Measurements from ENCODE around the gene SLC25A26.

SLC25A26 gene

DNA sequence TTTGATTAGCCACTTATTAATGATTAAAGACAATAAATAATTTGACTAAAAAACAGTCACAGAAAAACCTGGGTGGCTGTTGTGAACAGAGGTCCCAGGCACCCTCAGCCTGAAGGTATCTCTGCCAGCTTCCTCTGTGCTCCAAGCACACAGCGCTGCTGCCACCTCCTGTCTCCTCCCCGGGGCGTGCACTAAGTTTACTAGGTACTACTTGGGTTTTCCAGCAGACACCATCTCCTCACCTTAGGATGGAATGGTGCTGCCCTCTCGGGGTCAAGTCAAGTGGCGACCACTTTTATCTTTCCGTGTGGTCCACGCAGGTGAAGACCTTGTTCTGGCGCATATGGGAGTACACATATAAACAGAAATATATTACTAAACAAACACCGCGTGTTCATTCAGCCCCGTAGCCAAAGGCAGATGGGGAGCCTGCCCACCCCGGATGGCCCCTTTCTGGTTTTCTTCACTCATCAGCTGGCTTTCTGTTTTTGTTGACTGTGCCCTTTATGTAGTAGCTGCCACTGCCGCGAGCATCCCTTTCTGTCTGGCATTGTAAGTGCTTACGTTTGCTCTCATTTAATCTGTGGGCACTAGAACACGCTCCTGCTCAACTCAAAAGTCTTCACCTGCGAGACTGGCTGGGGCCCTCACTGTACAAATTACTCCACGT lies 152.0 kb downstream of the SLC25A26 start:
- DNase-seq (ENCODE audit: low spot score): no peak

DNA sequence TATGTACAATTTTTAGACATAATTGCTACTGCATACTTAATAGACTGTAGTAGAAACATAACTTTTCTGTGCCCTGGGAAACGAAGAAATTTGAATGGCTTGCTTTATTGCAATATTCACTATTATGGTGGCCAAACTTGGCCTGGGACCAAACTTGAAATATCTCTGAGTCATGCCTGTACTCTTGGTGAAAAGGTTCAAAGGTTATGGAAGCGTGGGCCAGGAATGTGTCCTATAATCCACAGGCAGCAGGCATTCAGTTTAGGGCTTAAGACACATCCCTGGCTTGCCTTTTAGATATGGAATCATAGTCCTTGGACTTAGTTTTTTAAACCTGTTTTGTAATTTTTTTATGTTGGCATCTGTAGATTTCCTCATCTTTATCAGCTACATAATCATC lies 155.8 kb downstream of the SLC25A26 start:
- peak; percentile 55 for DNase-seq (ENCODE audit: low spot score)

DNA sequence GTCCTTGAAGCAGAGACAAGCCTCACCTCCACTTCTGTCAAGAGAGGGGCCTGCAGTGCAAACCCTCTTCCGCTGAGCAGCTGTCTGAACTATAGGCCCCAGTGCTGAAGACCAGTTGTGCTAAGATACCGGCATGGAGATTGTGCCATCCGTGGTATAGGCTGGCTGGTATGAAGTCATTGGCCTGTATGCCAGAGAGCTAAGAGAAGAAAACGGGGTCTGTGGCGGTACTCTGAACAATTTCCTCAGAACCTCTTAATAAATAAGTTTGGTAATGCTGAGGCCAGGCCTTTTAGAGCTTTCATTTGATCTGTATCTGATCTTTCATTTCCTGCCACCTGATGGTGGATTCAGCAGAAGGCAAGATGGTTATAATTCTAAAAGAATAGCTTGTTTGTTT lies 157.0 kb downstream of the SLC25A26 start:
- DNase-seq (ENCODE audit: low spot score): no peak

DNA sequence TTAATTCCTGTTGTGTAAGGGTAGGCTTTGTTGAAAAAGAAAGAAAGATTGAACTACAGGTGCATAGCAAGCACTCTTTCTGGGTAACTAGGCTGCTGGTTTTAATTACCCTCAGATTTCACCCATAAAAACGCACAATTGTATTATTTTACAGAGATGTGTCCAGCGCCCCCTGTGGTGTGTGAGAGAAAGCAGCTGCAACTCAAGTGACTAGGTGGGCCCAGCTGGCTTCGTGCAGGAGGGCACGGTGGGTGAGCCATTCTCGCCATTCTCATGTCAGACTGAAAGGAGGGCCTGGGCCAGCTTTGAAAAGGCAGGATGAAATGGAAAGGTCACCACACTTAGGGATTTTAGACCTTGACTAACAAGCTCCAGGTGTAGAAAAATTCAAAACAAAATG lies 157.5 kb downstream of the SLC25A26 start:
- DNase-seq (ENCODE audit: low spot score): no peak

DNA sequence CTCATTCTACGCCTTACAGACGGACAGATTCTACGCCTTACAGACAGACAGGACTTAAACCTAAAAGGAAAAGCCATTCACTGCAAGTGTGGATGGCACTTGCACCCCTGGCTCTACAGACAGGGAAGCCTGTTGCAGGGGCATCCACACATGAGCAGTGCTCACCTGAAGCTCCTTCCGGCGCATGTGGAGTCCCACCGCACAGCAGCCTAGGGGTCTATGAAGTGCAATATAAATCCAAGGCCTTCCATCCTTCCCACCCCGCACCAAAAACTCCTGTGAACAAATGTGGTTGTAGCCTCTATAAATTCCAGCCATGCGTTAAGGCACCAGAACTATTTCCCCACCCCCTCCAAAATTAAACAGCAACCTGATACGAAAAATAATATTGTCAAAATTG lies 158.8 kb downstream of the SLC25A26 start:
- DNase-seq (ENCODE audit: low spot score): no peak

DNA sequence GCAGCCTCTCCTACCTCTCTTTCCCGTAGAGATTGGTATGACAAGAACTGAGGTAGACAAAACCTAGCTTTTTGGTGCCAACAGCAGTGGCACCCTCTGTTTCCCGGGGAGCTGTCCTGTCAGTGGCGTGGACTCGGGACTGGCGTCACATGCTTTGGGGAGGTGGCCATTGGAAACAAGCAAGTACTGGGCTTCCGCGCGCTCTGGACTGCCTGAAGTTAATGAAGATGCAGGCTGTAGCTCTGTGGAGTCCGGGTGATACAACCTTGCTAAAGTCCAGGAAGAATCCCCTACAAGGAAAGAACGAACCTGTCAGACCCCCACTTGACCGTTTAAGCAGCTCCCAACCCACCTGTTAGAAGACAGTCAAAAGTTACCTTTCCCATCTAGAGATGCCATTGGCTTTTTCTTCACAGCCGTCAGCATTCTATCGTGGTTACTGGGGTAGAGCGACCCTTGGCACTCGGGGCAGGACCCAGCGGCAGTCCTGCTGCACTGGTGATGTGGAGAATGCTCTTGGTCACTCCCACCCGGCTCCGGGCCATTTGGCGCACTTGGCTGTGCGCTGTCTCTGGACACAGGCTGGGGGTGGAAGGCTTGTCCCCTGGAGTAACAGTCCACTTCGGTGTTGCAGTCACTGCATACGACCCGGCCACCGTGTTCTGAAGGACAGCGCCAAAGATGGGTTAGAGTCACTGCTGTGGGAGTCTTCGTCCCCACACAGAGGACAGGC lies 159.6 kb downstream of the SLC25A26 start:
- DNase-seq (ENCODE audit: low spot score): no peak

DNA sequence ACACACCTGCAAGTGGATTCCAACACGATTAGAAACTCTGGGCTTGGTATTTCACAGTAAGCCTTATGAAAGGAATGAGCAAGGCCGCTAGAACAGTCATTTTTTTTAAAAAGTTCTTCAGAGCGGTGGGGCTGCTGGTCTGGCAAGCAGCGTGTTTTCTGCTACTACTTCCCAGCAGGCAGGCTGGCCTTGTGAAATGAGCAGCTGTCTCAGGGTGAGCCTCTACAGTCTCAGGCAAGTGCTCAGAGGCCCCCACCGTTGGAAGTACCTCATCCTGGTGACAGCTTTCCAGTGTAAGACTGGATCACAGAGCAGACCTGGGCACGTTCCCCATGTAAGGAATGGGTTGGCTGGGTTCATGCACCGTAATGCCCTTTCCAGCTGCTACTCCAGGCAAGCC lies 160.8 kb downstream of the SLC25A26 start:
- no peak for DNase-seq (ENCODE audit: low spot score)

DNA sequence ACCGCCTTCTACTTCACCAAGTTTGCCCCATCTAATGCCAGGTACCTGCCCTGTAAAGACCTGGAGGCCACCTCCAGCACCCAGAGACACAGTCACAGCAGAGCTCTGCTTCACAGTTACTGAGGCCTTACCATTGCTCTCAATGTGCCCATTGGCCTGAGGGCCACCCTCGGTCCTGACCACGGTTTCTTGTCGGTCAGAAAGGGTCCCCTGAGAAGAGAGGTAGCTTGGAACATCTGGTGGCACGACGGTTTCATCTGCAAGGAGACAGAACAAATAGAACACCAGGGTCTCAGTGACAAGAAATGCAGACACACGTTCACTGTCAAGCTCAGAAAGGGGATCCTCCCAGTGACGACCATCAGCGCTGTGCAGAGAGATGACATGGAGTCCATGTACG lies 161.3 kb downstream of the SLC25A26 start:
- DNase-seq (ENCODE audit: low spot score): no peak

DNA sequence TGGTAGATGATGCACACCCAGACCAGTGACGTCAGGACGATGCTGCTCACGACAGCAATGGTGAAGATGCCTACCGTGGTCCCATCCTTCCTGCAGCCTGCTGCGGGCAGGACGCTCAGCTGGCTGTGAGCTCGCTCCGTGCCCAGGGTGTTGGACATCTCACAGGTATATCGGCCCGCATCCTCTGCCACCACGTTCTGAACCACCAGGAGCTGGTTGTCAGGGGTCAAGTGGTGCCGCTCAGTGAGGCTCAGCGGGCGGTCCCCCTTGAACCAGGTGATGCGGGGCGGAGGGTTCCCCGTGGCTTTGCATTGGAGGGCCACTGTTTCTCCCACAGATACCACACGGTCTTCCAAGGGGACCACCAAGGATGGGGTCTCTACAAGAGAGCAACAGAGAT lies 162.2 kb downstream of the SLC25A26 start:
- no peak for DNase-seq (ENCODE audit: low spot score)

DNA sequence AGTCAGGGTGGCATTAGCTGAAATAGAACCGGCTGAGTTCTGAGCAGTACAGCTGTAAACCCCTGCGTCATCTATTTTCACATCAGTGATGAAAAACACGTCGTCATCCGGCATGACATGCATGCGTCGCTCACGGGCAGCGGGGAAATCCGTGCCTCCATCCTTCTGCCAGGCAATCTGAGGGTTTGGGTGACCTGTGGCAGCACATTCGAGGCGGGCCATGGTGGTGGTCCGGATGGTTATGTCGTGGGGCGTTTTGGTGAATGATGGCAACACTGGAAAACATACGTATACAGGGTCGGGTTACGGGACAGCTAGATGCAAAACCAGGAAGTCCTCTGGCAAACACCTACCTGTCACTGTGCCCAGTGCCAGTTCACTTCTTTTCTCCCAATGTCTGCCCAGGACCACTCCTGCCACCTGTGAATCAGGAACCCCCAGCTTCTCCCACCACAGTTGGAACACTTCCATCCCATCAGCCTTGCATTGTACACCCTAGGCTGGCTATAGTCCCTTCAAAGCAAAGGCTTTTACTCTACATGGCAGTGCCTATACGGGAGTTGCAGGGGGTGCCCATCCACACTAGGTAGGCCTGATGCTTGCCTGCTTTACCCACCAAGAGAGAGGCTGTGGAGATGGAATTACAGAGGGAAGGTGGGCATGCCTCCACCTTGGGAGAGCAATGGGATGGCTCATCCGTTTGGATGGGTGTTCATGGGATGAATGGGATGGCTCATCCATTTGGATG lies 163.4 kb downstream of the SLC25A26 start:
- no peak for DNase-seq (ENCODE audit: low spot score)

DNA sequence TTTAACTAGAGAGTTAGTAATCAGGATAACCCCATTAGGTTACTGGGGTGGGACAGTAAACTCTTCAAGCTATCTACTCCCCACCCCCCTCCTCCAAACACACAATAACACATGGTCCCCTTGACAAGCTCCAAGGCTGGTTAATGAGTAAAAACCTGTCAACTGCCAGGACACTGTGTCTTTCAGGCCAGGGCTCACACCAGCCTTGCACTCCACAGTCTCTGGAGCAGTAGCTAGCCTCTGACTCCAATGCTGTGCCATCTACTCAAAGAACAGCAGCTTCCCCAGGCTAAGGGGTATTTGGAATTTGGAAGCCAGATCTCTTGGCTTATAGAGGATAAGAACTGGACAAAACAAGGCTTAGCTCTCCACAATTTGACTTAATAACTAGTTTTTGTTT lies 164.3 kb downstream of the SLC25A26 start:
- DNase-seq (ENCODE audit: low spot score): no peak

DNA sequence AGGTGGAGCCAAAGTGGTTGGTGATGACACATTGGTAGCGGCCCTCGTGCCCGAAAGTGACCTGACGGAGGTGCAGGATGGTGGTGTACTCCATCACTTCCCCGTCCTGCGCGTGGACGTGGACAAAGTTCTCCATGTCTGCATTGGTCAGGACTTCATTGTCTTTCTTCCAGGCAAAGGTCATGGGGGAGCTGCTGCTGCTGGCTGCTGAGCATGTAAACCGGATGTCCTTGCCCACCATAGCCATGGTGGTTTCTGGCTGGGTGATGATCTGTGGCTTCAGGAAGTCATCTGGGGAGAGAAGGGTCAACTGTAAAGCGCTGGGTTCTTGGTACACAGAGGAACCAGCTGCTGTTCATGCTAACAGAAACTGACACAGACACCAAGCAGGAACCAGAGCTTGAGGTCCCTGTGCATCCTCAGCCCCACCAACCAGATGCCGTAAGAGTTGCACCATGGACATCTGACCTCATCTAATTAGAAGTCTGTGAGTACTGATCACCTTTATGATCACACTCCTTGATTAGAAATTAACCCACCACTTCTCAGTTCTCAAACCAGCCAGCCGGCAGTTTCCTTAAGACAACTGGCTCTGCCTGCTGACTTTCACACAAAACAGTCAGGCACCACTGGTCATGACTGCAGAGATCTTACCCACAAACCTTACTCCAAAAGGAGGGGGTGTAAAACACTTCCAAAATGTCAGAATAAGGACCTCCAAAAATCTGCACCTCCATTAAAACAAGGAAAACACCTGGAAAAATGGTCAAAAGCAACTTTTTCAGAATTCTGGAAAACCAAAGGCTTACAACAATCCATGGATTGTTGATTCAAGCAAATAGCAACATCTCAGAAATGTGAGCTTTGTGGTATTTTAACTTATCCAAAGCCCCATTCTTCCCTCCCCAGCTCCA lies 165.5 kb downstream of the SLC25A26 start:
- DNase-seq (ENCODE audit: low spot score): no peak

DNA sequence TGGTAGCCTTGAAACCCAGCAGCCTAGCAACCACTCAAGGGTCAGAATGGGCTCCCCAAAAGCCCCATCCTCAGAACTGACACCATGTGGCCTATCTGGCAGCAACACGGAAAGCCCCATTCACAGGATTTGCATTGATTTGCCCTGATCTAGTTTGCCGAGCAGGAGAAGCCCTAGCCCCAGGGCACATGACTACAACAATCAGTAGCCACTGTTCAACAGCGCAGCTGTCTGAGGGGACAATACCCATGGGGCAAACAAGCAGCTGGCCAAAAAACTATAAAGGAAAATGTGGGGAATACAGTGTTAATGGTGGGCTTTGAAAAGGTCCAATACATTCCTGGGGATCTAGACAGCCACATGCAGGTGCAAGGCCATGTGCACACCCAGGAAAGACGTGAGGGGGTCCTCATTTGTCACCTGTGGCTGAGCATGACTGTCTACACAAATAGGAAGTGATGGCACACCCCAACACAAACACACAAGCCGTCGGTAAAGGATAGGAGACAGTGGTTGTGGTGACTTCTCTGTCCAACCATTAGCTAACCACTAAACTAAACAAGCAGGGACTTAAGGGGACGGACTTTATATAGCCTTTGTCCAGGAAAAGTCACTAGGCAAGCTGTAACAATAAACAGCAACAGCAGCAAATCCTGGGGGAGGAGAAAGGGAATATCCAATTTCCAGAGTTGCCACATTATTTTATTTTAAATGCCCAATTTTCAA lies 166.3 kb downstream of the SLC25A26 start:
- no peak for DNase-seq (ENCODE audit: low spot score)

DNA sequence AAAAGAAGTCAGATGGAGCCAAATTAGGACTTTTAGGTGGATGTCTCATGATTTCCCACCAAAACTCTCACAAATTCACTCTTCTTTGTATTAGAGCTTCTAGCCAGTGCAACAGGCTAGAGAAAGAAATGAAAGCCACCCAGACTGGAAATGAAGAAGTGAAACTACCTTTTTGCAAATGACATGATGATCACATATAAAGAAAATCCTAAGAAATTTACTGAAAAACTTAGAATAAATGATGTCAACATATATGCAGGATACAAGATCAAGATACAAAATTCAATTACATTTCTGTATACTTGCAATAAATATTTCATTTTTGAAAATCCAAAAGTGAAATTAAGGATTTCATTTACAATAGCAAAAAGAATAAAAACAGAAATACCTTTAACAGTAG lies 169.2 kb downstream of the SLC25A26 start:
- no peak for DNase-seq (ENCODE audit: low spot score)

DNA sequence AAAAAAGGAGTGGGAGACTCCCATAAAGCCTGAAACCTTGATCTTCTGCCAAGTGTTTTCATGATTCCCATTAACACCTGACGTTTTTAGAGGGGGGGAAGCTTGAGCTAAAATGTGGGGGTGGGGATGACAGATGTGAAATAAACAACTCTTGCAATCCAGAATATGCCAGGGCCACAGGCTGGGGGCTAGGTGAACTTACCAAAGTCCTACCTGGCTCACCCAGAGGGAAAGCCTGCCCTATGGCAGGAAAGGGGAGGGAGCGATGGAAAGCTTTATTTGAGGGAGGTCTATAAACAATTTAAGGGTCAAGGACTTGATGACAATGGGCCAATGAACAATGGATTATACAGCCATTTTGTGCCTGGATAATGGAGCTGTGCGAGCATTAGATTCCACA lies 171.7 kb downstream of the SLC25A26 start:
- no peak for DNase-seq (ENCODE audit: low spot score)

DNA sequence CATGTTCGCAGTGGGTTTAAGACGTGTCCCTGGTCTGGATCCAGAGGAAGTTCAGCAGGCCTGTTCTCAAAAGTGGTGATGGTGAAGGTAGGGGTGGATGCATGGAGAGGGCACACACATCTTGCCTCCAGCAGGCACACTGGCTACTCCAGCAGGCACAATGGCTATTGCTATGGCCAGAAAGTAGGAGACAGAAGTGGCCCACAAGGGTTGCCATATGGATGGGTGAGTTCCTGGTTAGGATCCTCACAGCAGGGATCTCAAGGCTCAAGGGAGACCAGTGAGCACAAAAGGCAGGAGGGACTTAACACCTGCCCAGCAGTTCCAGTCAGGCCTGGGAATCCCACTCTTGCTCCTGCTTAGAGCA lies 172.1 kb downstream of the SLC25A26 start:
- no peak for DNase-seq (ENCODE audit: low spot score)

DNA sequence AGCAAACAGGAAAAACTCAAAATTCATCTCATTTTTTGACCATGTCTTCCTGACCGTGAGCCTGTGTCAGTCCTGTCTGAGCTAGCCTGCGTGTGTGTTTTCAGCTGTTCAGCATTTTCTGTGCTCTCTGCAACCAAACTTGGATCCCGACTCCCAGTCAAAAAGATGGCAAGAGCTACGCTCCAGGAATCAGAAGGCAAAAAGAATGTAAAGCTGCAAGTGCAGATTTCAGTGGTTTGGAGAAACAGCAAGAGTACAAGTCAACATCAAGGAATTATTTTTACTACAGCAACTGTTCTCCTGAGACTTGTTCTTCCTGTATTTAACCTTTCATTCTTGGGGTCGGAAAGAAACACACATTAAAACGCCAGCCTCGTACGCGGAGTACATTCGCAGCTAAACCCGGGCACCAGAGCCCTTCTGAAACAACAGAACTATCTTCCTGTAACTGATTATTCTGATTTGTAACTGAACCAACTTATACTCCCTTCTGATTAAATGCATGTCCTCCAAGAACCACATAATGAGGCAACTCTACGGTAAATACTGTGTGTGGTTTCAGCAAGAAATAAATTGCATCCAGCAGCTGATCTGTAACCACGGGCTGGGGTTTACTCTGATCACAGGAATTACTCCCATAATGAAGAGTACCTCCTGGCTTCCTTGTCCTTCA lies 172.7 kb downstream of the SLC25A26 start:
- no peak for DNase-seq (ENCODE audit: low spot score)

DNA sequence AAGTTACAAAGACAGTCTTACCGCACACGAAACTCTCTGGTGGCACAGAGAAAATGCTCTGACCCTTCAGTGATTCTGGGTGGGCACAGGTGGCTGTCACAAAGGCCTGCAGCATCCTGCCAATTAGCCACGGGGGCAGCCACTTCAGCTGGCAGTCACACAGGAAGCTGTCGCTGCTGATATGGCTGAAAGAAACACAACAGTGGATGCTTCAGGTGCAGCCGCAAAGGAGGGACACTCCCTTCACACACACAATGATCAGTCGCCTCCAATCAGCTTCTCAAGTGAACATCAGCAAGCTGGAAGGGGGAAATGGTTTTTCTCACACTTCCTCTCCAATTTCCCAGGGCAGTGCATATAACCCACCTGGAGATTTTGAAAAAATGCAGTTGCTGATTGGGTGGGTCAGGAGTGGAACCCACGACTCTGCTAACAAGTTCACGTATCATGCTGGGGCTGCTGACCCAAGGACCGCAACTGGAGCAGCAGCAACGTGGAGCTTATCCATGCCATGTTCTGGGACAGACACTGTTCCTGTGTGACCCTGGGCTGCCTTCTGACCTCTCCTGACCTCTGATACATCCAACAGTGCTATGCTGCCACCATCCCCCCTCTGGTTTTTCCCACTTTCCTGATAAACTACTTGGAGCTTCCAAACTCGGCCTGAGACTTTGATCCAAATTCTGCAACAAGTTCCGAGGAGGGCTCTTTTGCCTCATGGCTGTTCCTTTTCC lies 173.4 kb downstream of the SLC25A26 start:
- no peak for DNase-seq (ENCODE audit: low spot score)

DNA sequence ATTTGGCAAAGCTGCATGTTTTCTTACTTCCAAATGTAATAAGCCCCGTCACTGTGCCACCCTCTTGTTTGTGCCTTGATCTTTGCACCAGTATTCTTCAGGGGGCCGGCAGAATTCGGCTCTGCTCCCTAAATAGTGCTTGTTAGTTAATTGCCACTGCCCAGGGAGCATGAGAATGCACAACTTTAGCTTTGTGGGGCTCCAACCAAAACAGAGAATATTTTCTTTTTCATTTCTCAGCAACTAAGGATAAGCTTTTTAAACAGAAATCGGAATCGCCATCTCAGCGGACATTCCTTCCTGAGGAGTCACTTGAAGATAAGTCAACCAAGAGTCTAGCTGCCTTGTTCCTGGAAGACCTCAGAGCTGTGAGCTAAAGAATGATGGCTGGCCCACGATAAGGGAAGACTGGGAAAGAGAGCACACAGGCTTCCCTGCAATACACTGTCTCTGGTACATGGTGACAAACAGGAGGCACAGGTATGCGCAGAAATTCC lies 174.0 kb downstream of the SLC25A26 start:
- DNase-seq (ENCODE audit: low spot score): peak; percentile 74

DNA sequence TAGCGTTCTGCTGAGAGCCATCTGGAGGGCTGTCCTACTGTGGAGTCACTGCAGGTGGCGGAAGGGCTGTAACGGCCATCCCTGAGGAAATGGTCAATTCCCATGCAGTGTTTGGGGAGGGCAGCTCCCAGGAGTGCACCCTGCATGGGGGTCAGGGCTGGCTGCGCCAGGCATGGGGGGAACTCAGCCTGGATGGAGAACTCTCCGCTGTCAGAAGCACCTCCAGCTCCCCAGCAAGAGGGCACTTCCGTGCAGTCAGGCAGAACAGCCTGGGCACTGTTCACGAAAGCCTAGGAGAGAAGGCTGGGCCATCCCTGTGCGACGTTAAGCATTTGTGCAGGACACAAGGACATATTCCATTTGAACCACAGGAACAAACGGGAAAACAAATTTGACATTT lies 174.8 kb downstream of the SLC25A26 start:
- no peak for DNase-seq (ENCODE audit: low spot score)
